Sigmoid colon (tissue), 4 donors: ENCODE measurements around the gene MRM2.

Source experiments
- EP300 ChIP-seq, 4 donors: sonication (generic); formaldehyde crosslinking; IDR thresholded peaks; one replicate each; pipeline ENCODE4 v1.6.1; 2017; ENCODE audit warnings: antibody characterized with exemption in 4 of 4
- POLR2A ChIP-seq, 2 donors: fragments of 450-650 bp; IDR thresholded peaks; one replicate each; pipeline ENCODE4 v1.6.1; 2016; ENCODE audit warnings: antibody characterized with exemption in 2 of 2, mild to moderate bottlenecking in 2 of 2, moderate library complexity in 2 of 2
- POLR2AphosphoS5 ChIP-seq, 4 donors: sonication (generic); formaldehyde crosslinking; IDR thresholded peaks; one replicate each; pipeline ENCODE4 v1.6.1; 2017; ENCODE audit warnings: antibody characterized with exemption in 4 of 4
- TF ChIP-seq, protein P1 (sequence below), 4 experiments: fragments of 450-650 bp in 3 of 4; fragments of 200-600 bp in 1 of 4; IDR thresholded peaks; one replicate each; pipeline ENCODE4 v1.5.1; 2016 to 2019; ENCODE audit warnings: antibody characterized with exemption in 4 of 4, mild to moderate bottlenecking in 3 of 4, moderate library complexity in 2 of 4

GRCh38 chr7:2237109-2237602 is 4.8 kb downstream of the MRM2 start:
- TF ChIP-seq, protein P1, sequence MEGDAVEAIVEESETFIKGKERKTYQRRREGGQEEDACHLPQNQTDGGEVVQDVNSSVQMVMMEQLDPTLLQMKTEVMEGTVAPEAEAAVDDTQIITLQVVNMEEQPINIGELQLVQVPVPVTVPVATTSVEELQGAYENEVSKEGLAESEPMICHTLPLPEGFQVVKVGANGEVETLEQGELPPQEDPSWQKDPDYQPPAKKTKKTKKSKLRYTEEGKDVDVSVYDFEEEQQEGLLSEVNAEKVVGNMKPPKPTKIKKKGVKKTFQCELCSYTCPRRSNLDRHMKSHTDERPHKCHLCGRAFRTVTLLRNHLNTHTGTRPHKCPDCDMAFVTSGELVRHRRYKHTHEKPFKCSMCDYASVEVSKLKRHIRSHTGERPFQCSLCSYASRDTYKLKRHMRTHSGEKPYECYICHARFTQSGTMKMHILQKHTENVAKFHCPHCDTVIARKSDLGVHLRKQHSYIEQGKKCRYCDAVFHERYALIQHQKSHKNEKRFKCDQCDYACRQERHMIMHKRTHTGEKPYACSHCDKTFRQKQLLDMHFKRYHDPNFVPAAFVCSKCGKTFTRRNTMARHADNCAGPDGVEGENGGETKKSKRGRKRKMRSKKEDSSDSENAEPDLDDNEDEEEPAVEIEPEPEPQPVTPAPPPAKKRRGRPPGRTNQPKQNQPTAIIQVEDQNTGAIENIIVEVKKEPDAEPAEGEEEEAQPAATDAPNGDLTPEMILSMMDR (IDR thresholded peaks at IDR 0.05) = no peak
- TF ChIP-seq EP300 (IDR thresholded peaks at IDR 0.05) (no peak), POLR2A (IDR thresholded peaks at IDR 0.05) (no peak), POLR2AphosphoS5 (IDR thresholded peaks at IDR 0.05) (peak in 1 of 4 donors; percentile 40)
